Effector memory CD4-positive, alpha-beta T cell (primary cell): ENCODE data around the gene GNB1.

ENCODE experiments used
- DNase-seq, 3 donors: peaks; one replicate each; pipeline ENCODE4 v3.0.0-alpha.2; 2020
- H3K27ac ChIP-seq: 2 replicates; pipeline ENCODE4 v1.7.0; 2013; ENCODE audit warnings: mild to moderate bottlenecking, low read length, moderate library complexity; ENCODE audit not compliant: insufficient read depth, poor library complexity, severe bottlenecking
- H3K27me3 ChIP-seq: replicated peaks from 2 replicates; pipeline ENCODE4 v1.7.0; 2013; ENCODE audit warnings: mild to moderate bottlenecking, low read length; ENCODE audit not compliant: insufficient read depth, control insufficient read depth, poor library complexity, severe bottlenecking
- H3K36me3 ChIP-seq: 2 replicates; pipeline ENCODE4 v1.7.0; 2013; ENCODE audit warnings: mild to moderate bottlenecking, low read length, moderate library complexity; ENCODE audit not compliant: control insufficient read depth, insufficient read depth
- H3K4me1 ChIP-seq: 2 replicates; pipeline ENCODE4 v1.7.0; 2013; ENCODE audit warnings: low read length, mild to moderate bottlenecking; ENCODE audit not compliant: control insufficient read depth, insufficient read depth, poor library complexity, severe bottlenecking
- H3K4me3 ChIP-seq: 2 replicates; pipeline ENCODE4 v1.7.0; 2013; ENCODE audit warnings: low read length, low read depth, mild to moderate bottlenecking; ENCODE audit not compliant: insufficient read depth, poor library complexity, severe bottlenecking
- H3K9me3 ChIP-seq: 2 replicates; pipeline ENCODE4 v1.7.0; 2013; ENCODE audit warnings: mild to moderate bottlenecking, low read length, moderate library complexity; ENCODE audit not compliant: control insufficient read depth

Gene GNB1

GRCh38 chr1:1797731-1798341 is 93.1 kb downstream of the GNB1 start:
- no peak for DNase-seq
- no peaks in the 10 kb centered on the region for H3K27me3 ChIP-seq
- H3K9me3 ChIP-seq: no peaks in the 10 kb centered on the region
- H3K4me3 ChIP-seq: no peak overlapping the region
- H3K4me1 ChIP-seq: no peaks in the 10 kb centered on the region
- peaks cover 65% of the 10 kb centered on the region for H3K36me3 ChIP-seq
- no peak overlapping the region for H3K27ac ChIP-seq

GRCh38 chr1:1796466-1796865 is 94.4 kb downstream of the GNB1 start:
- Histone ChIP-seq H3K4me3 (no peak overlapping the region), H3K36me3 (peaks cover 70% of the 10 kb centered on the region), H3K27ac (no peak overlapping the region), H3K9me3 (no peaks in the 10 kb centered on the region), H3K27me3 (no peaks in the 10 kb centered on the region), H3K4me1 (no peaks in the 10 kb centered on the region)
- DNase-seq: no peak

GRCh38 chr1:1794999-1795398 is 95.9 kb downstream of the GNB1 start:
- Histone ChIP-seq H3K27ac (no peak overlapping the region), H3K4me3 (no peak overlapping the region), H3K36me3 (peaks cover 78% of the 10 kb centered on the region), H3K4me1 (no peaks in the 10 kb centered on the region), H3K27me3 (no peaks in the 10 kb centered on the region), H3K9me3 (no peaks in the 10 kb centered on the region)
- DNase-seq: no peak

- H3K4me3 ChIP-seq: no peak overlapping the region
- H3K36me3 ChIP-seq: peaks cover 79% of the 10 kb centered on the region
- no peak for DNase-seq
- no peak overlapping the region for H3K27ac ChIP-seq
- no peaks in the 10 kb centered on the region for H3K27me3 ChIP-seq
- no peaks in the 10 kb centered on the region for H3K9me3 ChIP-seq
- no peaks in the 10 kb centered on the region for H3K4me1 ChIP-seq
Observed at GRCh38 chr1:1793481-1794244, 97.2 kb downstream of the GNB1 start.

- DNase-seq: no peak
- H3K27ac ChIP-seq: no peak overlapping the region
- peaks cover 79% of the 10 kb centered on the region for H3K36me3 ChIP-seq
Observed at GRCh38 chr1:1788646-1789431, 102.0 kb downstream of the GNB1 start.

GRCh38 chr1:1788136-1788535 is 102.8 kb downstream of the GNB1 start:
- no peak overlapping the region for H3K4me3 ChIP-seq
- no peaks in the 10 kb centered on the region for H3K9me3 ChIP-seq
- DNase-seq: no peak
- H3K27me3 ChIP-seq: no peaks in the 10 kb centered on the region
- no peak overlapping the region for H3K27ac ChIP-seq
- H3K36me3 ChIP-seq: peaks cover 74% of the 10 kb centered on the region
- H3K4me1 ChIP-seq: peaks cover 5% of the 10 kb centered on the region

More at GRCh38 chr1:1788646-1789431, 102.0 kb downstream of the GNB1 start:
- Histone ChIP-seq H3K27me3 (no peaks in the 10 kb centered on the region), H3K4me3 (no peak overlapping the region), H3K4me1 (no peaks in the 10 kb centered on the region), H3K9me3 (no peaks in the 10 kb centered on the region)

GRCh38 chr1:1786836-1787605 is 103.9 kb downstream of the GNB1 start:
- Histone ChIP-seq H3K27me3 (no peaks in the 10 kb centered on the region), H3K4me1 (peaks cover 16% of the 10 kb centered on the region), H3K27ac (no peak overlapping the region), H3K4me3 (no peak overlapping the region), H3K9me3 (no peaks in the 10 kb centered on the region), H3K36me3 (peaks cover 69% of the 10 kb centered on the region)
- no peak for DNase-seq

- Histone ChIP-seq H3K36me3 (peaks cover 57% of the 10 kb centered on the region), H3K9me3 (no peaks in the 10 kb centered on the region), H3K4me1 (peaks cover 30% of the 10 kb centered on the region), H3K27me3 (no peaks in the 10 kb centered on the region), H3K4me3 (no peak overlapping the region), H3K27ac (no peak overlapping the region)
- no peak for DNase-seq
Observed at GRCh38 chr1:1785666-1786065, 105.2 kb downstream of the GNB1 start.

GRCh38 chr1:1784933-1785332 is 106.0 kb downstream of the GNB1 start:
- no peak for DNase-seq
- Histone ChIP-seq H3K27ac (no peak overlapping the region), H3K36me3 (peaks cover 50% of the 10 kb centered on the region)

More at GRCh38 chr1:1784933-1785332, 106.0 kb downstream of the GNB1 start:
- Histone ChIP-seq H3K4me1 (peaks cover 37% of the 10 kb centered on the region), H3K4me3 (no peak overlapping the region), H3K9me3 (no peaks in the 10 kb centered on the region), H3K27me3 (no peaks in the 10 kb centered on the region)
